HG03571 (cell line): ENCODE measurements around the gene SPDYE3.
A peak's percentile ranks its signal among the peaks of the same experiment; 100 is the strongest.
"Not testable (repeated sequence)": the region's sequence is repeated elsewhere in the genome, so short reads cannot be mapped to it uniquely, and the experiment has no call there.

Experiments
- ATAC-seq: cut with Tn5 transposase; IDR thresholded peaks from one replicate; pipeline ENCODE4 v1.9.1; 2021; ENCODE audit not compliant: unreplicated experiment

Gene SPDYE3

DNA sequence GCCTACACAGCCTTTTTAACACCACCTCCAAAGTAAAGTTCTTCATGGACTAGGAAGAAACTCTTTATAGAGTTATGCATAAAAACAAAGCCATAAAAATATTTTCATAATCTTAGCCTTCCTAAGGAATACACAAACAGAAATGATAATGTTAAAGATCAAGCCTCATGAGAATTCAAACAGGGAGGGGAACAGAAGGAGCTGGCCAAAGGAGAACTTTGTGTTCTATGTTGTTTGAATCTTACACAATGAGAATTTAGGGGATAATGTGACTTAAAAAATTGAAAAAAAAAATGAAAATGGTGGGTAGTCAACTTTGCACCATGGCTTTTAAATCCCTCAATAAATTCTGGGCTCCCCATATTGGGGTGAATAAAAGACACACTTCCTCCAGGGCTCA, 41.3 kb downstream of the SPDYE3 start:
- no peak for ATAC-seq

DNA sequence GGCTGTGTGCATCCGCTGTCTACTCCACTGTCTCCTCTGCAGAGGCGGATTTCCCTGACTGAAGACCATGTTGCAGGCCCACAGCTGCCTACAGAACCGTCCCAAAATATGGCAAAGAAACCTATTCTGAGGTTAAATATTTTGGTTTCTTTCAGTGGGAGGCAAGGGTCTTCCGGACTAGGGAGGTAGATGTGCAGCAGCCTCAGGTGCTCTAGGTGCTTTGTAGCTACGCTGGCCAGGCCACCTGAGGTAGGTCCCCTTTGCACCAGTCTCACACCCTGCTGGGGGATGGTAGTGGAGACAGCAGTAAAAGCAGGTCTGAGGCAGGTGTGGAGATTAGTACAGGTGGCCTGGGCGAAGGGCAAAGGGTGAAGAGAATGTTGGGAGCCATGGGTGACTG, 42.3 kb downstream of the SPDYE3 start:
- ATAC-seq = no peak

DNA sequence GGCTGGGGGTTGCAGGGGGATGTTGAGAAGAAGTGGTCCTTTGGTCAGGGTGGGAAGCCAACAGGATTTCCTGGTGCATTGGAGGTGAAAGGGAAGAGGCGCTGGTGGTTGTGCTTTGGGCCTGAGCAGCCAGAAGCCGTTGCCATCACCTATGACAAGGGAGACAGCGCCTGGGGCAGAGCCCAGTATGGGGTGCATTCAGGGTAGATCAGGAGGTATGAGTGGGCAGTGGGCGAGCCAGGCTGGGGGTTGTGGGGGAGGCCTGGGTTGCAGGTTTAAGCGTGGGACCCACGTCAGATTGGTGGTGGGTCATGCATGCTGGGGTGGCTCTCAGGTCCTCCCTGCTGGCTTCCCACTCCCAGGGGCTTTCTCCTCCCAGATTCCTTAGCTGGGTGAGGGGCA, 44.2 kb downstream of the SPDYE3 start:
- ATAC-seq = no peak

DNA sequence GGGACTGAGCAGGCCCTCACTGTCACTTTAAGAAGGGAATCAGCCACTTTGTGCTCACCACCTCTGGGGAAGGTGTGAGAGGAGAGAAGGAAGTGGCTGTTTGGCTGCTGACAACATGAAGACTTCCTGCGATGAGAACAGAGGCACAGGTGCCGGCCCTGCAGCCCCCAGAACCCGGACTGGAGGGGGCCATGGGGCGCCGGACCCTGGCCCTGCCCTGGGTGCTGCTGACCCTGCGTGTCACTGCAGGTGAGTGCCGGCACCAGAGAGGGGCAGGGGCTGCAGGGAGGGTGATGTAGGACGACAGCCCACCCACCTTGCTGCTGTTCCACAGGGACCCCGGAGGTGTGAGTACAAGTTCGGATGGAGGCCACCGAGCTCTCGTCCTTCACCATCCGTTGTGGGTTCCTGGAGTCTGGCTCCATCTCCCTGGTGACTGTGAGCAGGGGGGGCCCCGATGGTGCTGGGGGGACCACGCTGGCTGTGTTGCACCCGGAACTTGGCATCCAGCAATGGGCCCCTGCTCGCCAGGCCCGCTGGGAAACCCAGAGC, 44.8 kb downstream of the SPDYE3 start:
- ATAC-seq = not testable (repeated sequence)

DNA sequence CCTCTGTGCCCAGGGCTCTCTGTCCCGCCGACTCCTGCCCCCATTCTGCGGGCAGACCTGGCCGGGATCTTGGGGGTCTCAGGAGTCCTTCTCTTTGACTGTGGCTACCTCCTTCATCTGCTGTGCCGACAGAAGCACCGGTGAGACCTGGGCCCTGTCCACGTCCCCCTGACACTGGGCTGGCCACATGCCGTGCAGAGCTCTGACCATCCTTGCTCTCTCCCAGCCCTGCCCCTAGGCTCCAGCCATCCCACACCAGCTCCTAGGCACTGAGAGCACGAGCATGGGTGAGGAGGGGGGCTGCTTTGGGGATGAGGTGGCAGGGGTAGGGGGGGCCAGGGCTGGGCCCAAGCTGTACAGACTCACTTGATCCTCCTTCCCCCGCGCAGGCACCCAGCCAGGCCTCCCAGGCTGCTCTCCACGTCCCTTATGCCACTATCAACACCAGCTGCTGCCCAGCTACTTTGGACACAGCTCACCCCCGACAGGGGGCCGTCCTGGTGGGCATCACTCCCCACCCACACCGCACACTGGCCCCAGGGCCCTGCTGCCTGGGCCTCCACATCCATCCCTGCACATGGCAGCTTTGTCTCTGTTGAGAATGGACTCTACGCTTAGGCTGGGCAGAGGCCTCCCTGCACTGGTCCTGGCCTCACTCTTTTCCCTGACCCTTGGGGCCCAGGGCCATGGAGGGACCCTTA, 45.6 kb downstream of the SPDYE3 start:
- no peak for ATAC-seq

DNA sequence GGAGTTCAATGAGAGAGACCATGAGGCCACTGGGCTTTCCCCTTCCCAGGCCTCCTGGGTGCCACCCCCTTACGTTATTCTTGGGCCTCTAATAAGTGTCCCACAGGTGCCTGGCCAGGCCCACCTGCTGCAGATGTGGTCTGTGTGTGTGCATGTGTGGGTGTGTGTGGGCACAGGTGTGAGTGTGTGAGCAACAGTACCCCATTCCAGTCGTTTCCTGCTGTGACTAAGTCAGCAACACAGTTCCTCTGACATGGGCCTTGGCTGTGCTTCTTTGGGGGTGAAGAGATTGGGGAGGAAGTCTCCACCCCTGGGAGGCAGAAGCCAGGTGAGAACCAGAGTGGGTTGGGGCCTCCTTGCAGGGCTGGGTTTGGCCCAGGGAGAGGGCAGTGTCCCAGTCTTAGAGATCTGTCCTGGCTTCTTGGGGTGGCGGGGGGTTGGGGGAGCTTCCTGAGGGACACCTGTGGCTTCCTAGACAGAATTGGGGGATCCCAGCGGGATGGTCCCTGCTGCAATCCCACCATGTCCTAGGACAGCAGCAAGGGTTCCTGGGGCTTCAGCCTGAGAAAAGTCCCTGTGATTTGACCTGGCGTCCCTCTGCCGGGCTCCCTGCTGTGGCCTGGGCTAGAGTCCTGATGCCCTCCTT, 46.3 kb downstream of the SPDYE3 start:
- no peak for ATAC-seq

DNA sequence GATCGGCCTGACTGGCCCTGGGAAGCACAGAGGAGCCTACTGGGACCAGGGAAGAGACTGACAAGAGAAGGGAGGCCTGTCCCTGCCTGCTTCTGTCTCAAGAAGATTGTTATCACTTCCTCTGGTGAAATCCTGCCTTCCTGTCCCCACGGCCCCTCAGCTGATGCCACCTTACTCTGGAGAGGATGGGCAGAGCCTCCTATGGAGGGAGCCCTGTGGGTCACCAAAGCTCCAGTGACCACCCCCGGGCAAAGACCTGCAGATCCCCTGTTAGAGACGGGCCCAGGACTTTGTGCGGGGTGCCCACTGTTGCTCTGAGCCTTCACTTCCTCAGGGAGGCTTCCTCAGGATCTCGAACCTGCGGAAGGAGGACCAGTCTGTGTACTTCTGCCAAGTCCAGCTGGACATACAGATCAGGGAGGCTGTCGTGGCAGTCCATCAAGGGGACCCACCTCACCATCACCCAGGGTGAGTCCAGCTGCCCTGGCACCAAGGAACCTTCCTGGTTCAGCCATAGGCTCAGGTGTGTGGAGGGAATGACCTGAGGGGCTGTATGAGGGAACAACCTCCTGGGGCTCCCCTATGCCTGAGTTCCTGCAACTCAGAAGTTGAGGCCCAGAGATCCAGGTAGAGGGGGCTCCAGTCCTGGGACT, 49.0 kb downstream of the SPDYE3 start:
- ATAC-seq = no peak

DNA sequence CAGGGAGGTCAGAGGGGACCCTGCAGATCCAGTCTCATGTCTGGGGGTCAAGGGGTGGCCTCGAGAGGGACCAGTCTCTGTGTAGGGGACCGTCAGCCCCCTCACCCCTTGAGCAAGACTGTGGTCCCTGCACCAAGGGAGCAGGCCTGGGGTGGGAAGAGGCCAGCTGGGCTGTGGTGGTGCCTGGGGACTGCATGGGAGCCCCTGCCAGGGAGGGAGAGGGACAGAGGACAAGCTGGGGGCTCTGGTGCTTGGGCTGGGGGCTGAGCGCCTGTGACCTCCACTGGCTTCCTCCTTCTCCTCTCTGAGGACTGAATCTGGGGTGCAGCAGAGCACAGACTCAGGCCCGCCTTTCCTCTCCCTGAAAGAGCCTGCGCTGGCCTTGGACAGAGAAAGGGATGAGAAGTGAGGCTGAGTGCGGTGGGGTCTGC, 49.6 kb downstream of the SPDYE3 start:
- ATAC-seq = no peak

DNA sequence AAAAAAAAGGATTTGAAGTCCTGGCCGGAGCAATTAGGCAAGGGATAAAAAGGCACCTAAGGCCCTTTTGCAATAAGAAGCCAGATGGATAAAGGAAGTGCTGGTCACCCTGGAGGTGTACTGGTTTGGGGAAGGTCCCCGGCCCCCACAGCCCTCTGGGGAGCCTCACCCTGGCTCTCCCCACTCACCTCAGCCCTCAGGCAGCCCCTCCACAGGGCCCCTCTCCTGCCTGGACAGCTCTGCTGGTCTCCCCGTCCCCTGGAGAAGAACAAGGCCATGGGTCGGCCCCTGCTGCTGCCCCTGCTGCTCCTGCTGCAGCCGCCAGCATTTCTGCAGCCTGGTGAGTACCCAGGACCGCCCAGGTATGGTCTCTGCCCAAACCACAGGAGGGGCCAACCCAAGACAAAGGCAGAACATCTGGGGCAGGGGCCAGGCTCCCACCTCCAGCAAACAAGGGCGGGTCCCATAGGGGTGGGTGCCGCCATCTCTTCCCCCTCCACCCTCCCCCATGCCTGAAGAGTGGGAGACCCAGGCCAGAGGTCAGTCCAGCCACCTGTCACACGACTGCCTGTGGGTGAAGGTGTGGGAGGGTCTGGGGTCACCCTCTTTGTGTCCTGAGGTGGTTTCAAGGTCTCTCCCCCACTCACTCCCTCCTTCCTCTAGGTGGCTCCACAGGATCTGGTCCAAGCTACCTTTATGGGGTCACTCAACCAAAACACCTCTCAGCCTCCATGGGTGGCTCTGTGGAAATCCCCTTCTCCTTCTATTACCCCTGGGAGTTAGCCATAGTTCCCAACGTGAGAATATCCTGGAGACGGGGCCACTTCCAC, 50.7 kb downstream of the SPDYE3 start, which contains the start of gene PILRB:
Gene PILRB, plus strand, starts transcription at position 91 of the 830 bp plus-strand sequence. Its CDS starts 186 bp downstream, at position 277.
- no peak for ATAC-seq

DNA sequence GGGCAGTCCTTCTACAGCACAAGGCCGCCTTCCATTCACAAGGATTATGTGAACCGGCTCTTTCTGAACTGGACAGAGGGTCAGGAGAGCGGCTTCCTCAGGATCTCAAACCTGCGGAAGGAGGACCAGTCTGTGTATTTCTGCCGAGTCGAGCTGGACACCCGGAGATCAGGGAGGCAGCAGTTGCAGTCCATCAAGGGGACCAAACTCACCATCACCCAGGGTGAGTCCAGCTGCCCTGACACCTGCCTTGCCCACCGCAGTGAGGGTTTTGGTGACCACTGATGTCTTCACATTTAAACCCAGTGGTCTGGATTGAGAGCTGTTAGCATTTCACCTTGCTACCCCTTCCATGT, 51.3 kb downstream of the SPDYE3 start:
- ATAC-seq = no peak

DNA sequence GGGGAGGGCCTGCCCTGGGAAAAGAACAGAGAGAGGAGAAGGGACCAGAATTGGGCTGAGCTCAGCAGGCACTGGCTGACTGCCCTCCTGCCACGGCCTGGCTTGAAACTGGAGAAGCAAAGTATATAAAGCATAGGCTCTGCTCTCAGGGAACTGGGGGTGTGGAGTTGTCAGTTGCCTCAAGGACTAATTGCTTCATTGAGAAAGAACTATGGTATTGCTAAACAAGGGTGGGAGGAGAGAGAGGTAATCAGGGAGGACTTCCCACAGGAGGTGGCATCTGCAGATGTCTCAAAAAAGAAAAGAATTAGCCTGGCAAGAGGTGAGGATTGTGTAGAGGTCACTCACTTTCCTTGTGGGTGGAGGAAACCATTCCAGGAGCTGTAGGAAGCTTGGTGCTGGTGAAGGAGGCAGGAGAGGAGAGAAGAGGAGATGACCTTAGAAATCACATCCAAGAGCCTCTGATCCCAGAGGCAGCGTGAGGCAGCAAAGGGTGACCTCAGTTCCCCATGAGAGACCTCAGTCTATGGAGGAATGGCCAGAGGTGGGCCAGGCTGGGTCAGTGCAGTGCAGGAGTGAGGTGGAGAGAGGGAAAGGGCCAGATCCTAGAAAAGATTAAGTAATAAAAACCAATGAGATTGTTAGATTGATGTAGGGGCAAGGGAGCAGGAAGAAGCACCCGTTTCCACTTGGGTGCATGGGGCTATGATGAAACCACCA, 52.8 kb downstream of the SPDYE3 start:
- no peak for ATAC-seq

DNA sequence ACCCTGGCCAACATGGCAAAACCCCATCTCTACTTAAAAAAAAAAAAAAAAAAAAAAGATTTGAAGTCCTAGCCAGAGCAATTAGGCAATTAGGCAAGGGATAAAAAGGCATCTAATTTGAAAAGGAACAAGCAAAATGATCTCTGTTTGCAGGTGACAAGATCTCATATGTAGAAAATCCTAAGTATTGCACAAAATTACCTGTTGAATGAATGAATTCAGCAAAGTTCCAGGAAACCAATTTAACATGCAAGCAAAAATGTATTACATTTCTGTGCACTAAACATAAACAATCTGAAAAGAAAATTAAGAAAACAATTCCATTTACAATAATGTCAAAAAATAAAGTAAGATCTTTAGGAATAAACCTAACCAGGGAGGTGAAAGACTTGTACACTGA, 55.6 kb downstream of the SPDYE3 start:
- no peak for ATAC-seq

DNA sequence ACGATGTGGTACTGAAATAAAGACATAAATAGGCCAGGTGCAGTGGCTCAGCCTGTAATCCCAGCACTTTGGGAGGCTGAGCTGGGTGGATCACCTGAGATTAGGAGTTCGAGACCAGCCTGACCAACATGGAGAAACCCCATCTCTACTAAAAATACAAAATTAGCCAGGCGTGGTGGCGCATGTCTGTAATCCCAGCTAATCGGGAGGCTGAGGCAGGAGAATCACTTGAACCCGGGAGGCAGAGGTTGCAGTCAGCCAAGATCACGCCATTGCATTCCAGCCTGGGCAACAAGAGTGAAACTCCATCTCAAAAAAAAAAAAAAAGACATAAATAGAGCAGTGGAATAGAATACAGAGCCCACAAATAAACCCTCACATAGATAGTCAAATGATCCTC, 56.3 kb downstream of the SPDYE3 start:
- ATAC-seq = not testable (repeated sequence)

DNA sequence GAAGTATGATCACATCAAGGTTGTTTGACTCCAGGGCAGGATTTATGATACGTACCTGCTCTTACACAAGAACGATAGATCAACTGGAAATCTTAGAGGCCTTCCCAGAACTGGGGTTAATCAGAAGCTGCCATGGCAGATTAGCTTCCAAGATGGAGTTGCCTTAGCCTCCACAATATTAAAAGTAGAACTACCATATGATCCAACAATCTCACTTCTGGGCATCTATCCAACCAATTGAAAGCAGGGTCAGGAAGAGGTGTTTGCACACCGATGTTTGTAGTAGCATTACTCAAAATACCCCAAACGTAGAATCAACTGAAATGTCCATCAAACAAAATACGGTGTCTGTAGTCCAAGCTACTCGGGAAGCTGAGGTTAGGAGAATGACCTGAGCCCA, 57.0 kb downstream of the SPDYE3 start:
- ATAC-seq = no peak

DNA sequence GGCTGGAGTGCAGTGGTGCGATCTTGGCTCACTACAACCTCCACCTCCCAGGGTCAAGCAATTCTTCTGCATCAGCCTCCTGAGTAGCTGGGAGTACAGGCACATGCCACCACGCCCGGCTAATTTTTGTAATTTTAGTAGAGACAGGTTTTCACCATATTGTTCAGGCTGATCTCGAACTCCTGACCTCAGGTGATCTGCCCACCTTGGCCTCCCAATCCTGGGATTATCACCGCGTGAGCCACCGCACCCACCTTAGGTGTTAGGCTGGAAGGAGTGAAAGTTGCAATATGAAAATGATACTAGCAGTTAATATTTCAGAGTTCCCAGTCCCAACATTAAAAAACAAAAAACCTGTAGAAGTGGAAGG, 58.5 kb downstream of the SPDYE3 start:
- ATAC-seq = not testable (repeated sequence)

DNA sequence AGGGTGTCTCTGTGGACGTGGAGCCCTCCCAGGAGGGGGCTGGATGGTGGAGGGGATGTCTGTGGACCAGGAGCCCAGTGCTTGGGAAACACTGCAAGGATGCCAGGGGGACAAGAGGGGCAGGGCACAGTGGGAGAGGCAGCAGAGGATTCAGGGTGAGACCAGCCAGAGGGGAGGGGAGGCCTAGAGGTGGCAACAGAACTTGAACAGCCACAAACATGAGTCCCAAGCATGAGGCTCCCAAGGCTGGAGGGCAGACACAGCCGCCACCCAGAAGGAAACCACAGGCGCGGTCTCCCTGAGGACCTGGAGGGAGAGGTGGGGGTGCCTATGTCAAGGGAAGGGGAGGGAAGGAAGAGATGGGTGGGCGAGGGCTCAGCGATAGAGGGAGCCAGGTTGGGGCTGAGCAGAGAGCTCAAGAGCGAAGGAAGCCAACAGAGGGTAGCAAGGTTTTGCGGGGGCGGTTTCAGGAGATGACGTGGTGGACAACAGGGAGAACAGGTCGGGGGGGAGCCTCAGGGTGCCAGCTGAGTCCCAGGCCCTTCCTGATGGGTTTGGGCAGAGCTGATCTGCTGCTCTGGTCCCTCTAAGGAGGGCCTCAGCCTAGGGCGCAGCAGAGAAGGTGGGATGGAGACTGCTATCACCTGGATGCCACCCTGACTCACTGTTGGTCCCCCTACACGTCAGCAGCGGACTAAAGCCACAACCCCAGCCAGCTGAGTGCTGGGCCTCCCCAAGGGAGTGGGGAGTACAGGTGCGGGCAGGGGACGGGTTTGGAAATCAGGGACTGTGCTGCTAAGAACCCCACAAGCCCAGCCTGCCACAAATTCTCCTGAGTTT, 59.1 kb downstream of the SPDYE3 start:
- no peak for ATAC-seq

DNA sequence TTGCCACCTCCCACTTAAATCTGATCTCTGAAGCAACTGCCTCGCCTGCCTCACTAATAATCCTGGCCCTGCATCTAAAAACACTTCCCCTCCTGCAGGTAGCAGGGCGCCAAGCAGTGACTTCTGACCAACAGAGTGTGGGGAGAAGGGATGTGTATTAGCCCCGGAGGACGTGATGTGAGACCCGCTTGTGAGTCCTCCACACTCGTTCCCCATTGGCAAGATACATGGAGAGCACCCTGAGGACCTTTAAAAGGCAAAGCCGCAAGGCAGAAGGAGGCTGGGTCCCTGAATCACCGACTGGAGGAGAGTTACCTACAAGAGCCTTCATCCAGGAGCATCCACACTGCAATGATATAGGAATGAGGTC, 59.7 kb downstream of the SPDYE3 start:
- ATAC-seq = no peak

DNA sequence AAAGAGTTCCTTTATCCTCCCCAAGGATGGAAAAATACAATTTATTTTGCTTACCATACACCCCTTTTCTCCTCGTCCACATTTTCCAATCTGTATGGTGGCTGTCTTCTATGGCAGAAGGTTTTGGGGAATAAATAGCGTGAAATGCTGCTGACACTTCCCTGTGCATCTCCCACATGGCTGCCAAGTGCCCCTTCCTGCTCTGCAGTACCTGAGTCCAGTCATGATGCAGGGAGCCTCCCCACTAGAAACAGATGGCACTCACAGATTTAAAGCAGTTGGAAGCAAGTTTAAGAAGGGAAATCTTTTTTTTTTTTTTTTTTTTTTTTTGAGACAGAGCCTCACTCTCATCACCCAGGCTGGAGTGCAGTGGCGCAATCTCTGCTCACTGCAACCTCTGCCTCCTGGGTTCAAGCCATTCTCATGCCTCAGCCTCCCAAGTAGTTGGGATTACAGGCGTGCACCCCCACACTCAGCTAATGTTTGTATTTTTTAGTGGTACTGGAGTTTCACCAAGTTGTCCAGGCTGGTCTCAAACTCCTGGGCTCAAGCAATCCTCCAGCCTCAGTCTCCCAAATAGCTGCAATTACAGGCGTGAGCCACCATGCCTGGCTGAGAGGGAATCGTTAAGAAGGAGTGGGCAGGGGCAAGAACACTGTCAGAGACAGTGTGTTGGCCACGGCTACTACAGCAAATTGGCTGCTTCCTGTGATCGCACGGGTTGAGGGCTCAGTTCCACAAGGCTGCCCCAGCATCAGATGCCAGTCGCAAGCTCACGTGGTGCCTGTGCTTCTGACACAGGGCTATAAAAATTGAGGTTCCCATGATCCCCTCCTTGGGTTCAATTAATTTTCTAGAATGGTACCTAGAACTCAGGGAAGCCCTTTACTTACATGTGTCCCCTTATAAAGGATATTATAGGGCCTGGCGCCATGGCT, 60.4 kb downstream of the SPDYE3 start:
- ATAC-seq = no peak

DNA sequence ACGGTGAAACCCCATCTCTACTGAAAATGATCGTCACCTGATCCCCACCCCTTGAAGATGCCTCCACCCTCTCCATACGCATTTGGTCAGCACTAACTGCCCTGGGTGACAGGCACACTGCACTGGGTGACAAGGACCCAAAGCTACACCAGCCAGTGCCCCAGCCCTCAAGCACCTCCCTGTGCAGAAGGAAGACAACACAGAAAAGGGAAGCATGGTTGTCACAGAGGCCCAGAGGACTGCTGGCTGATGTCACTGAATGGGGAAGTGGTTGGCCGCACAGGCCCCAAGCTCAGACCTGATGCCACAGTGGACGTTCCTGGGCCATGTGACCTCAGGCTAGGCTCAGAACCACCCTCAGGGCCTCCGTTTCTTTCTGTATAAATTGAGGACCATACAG, 61.6 kb downstream of the SPDYE3 start:
- peak; percentile 50 for ATAC-seq
